ENCODE data around the gene ETFA. TPM values are rescaled to one million over a fixed set of nuclear protein-coding genes. Genes with fewer than 3 reads are reported as not detected.

The ETFA gene
- total and polyA plus RNA-seq, 2 of the 8 experiments (the other 6 are each of a cell fraction or from before 2014, with no cell fraction given), result 60.9 to 90.0 TPM

- Histone ChIP-seq H2BK12ac (ENCODE audit: low read depth, low read length) (no peak overlapping the region), H3K9me3 (ENCODE audit: insufficient read depth in 2 of 2, low read depth in 1 of 2, low read length in 1 of 2) (no peaks in the 10 kb centered on the region), H3K36me3 (ENCODE audit: control insufficient read depth in 2 of 4, insufficient read depth in 4 of 4, low read length in 3 of 4) (no peaks in the 10 kb centered on the region), H3K4me3 (ENCODE audit: extremely low read depth in 1 of 4, insufficient read depth in 2 of 4, low read depth in 3 of 4, low read length in 4 of 4) (no peak overlapping the region), H3K4ac (replicated peaks; ENCODE audit: insufficient read length, low read depth, low read length) (no peak overlapping the region), H2AFZ (ENCODE audit: low read length) (no peak overlapping the region), H3K9ac (replicated peaks in 1 of 4; ENCODE audit: extremely low read depth in 1 of 4, low read depth in 3 of 4, low read length in 3 of 4) (no peak overlapping the region), H2BK20ac (ENCODE audit: low read length) (no peak overlapping the region), H3K23me2 (ENCODE audit: low read depth, low read length) (no peaks in the 10 kb centered on the region; the same call in 1 of the 2 replicates), H2BK120ac (replicated peaks; ENCODE audit: low read depth, low read length) (no peak overlapping the region), H3K23ac (ENCODE audit: insufficient read length) (no peak overlapping the region), H3K27me3 (replicated peaks in 1 of 4; ENCODE audit: control insufficient read depth in 3 of 4, extremely low read depth in 1 of 4, insufficient read depth in 3 of 4, low read length in 3 of 4) (peaks cover 0 to 9% (median 7%) of the 10 kb centered on the region in 4 experiments; a peak in 4 of 7 replicates), H3K79me2 (ENCODE audit: control insufficient read depth in 1 of 2, insufficient read depth in 2 of 2, low read length in 2 of 2) (no peaks in the 10 kb centered on the region), H4K5ac (ENCODE audit: insufficient read length, low read depth, low read length) (no peak overlapping the region), H3K4me2 (ENCODE audit: insufficient read depth in 1 of 2, low read depth in 2 of 2, low read length in 2 of 2) (no peak overlapping the region), H3K27ac (ENCODE audit: low read depth, low read length) (no peak overlapping the region), H4K8ac (ENCODE audit: extremely low read depth, insufficient read depth, low read length) (no peak overlapping the region), H2BK5ac (ENCODE audit: low read depth, low read length) (no peak overlapping the region), H3K18ac (ENCODE audit: extremely low read depth, low read length) (no peak overlapping the region), H4K20me1 (replicated peaks in 1 of 2; ENCODE audit: control insufficient read depth in 1 of 2, insufficient read depth in 2 of 2, low read length in 2 of 2) (no peaks in the 10 kb centered on the region), H4K91ac (replicated peaks; ENCODE audit: insufficient read length, low read length) (no peak overlapping the region), H2AK5ac (ENCODE audit: low read depth, low read length) (no peak overlapping the region), H3K56ac (replicated peaks; ENCODE audit: insufficient read length, low read depth, low read length) (no peak overlapping the region), H3K79me1 (ENCODE audit: low read depth, low read length) (no peaks in the 10 kb centered on the region), H2BK15ac (ENCODE audit: low read length) (no peak overlapping the region), H3K14ac (ENCODE audit: insufficient read length) (no peak overlapping the region), H3K4me1 (replicated peaks in 1 of 4; ENCODE audit: control insufficient read depth in 3 of 4, insufficient read depth in 4 of 4, low read length in 3 of 4) (peaks cover 0 to 2% (median 0%) of the 10 kb centered on the region in 4 experiments; a peak in 2 of 7 replicates)
- FAIRE-seq (no peak), DNase-seq (ENCODE audit: low read depth in 1 of 2, low spot score in 2 of 2) (no peak)
- CTCF ChIA-PET (ENCODE audit: partially characterized antibody), result interaction anchor here (0.7 to 9.1 kb wide), 7 partner anchors 10 to 687 kb away, joined by 3 to 130 read pairs (median 5); partner anchors contain the start of gene ISL2
- POLR2A ChIA-PET (ENCODE audit: partially characterized antibody), result no interaction called here
- WGBS, 2 experiments (ENCODE audit: extremely low coverage in 1 of 2, insufficient coverage in 1 of 2, insufficient read length in 1 of 2, insufficient replicate concordance in 2 of 2, low coverage in 1 of 2, low lambda C conversion rate in 2 of 2, missing lambda C conversion rate in 1 of 2), result 76% methylated on average over 2 of the region's 2 CpGs; no CpG with 5 or more reads in 1 of the 2 experiments
- no peak for TF ChIP-seq RNF2 (IDR thresholded peaks at IDR 0.05; ENCODE audit: borderline replicate concordance, low read depth, low read length, missing control alignments, poor library complexity, severe bottlenecking)
- no peak for TF ChIP-seq HDAC2 (IDR thresholded peaks at IDR 0.05; ENCODE audit: borderline replicate concordance in 1 of 2, low read depth in 2 of 2, low read length in 2 of 2)
- TF ChIP-seq GABPA (IDR thresholded peaks at IDR 0.05; ENCODE audit: borderline replicate concordance, insufficient read depth, low read length), result no peak
- no peak for TF ChIP-seq EZH2 (IDR thresholded peaks at IDR 0.05; ENCODE audit: low read depth, low read length, severe bottlenecking)
- TF ChIP-seq SIRT6 (IDR thresholded peaks at IDR 0.05; ENCODE audit: low read length), result no peak
- TF ChIP-seq JUND (IDR thresholded peaks at IDR 0.05; ENCODE audit: low read length), result no peak
These were observed 122.2 kb downstream of the ETFA start for GRCh38 chr15:76189106-76189505.

Measured in H1 (cell line).